ENCODE results near the gene GULP1. TPM values are rescaled to one million over a fixed set of nuclear protein-coding genes. Genes with fewer than 3 reads are reported as not detected.
"Not testable (repeated sequence)": the region's sequence is repeated elsewhere in the genome, so short reads cannot be mapped to it uniquely, and the experiment has no call there.

The GULP1 gene
- total and polyA plus RNA-seq, 10 of the 15 experiments (the other 5 are each of a cell fraction or from before 2014, with no cell fraction given): 0.02 to 1.3 (median 0.15) TPM; not detected in 5

DNA sequence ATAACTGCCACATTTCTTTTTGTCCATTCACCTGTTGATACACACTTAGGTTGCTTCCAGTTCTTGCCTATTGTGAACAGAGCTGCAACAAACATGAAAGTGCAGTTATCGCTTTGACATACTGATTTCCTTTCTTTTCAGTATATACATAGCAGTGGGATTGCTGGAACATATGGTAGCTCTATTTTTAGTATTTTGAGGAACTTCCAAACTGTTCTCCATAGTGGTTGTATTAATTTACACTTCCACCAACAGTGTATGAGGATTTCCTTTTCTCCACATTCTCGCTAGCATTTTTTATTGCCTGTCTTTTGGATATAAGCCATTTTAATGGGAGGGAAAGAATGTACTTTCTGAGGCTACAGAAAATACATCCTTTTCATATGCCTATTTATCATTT, 167.4 kb downstream of the GULP1 start:
- Histone ChIP-seq H3K79me2 (ENCODE audit: control insufficient read depth, insufficient read depth, low read length) (no peaks in the 10 kb centered on the region), H3K27ac (ENCODE audit: control insufficient read depth, insufficient read depth) (no peak overlapping the region), H4K20me1 (ENCODE audit: control insufficient read depth, insufficient read depth) (no peaks in the 10 kb centered on the region), H3K9ac (ENCODE audit: control insufficient read depth, insufficient read depth, low read length) (no peak overlapping the region), H3K36me3 (ENCODE audit: control insufficient read depth in 2 of 2, insufficient read depth in 2 of 2, low read length in 1 of 2) (no peaks in the 10 kb centered on the region), H3K4me1 (ENCODE audit: control insufficient read depth, insufficient read depth, low read length) (no peaks in the 10 kb centered on the region), H3K9me3 (replicated peaks; ENCODE audit: control insufficient read depth, insufficient read depth, low read length) (no peaks in the 10 kb centered on the region; the same call in 2 of the 3 replicates), H3K4me2 (ENCODE audit: control insufficient read depth, insufficient read depth) (no peak overlapping the region), H2AFZ (ENCODE audit: control insufficient read depth, low read depth, low read length) (no peak overlapping the region), H3K4me3 (no peak overlapping the region), H3K27me3 (replicated peaks in 1 of 2; ENCODE audit: control insufficient read depth in 2 of 2, insufficient read depth in 2 of 2, low read length in 1 of 2) (no peaks in the 10 kb centered on the region)
- BruUV-seq (replicated peaks): no TSS peak
- no peak for ATAC-seq
- intact Hi-C loops (cut with micrococcal nuclease; ENCODE audit: unreplicated experiment) (no loop called here), in situ Hi-C loops (cut with MboI) (no loop called here)
- CTCF ChIA-PET: interaction anchor here (1.9 kb wide), 1 partner anchor 9 kb away, joined by 7 read pairs; no protein-coding TSS in a partner anchor
- TF ChIP-seq RAD51 (IDR thresholded peaks at IDR 0.05): no peak
- TF ChIP-seq, protein P1, sequence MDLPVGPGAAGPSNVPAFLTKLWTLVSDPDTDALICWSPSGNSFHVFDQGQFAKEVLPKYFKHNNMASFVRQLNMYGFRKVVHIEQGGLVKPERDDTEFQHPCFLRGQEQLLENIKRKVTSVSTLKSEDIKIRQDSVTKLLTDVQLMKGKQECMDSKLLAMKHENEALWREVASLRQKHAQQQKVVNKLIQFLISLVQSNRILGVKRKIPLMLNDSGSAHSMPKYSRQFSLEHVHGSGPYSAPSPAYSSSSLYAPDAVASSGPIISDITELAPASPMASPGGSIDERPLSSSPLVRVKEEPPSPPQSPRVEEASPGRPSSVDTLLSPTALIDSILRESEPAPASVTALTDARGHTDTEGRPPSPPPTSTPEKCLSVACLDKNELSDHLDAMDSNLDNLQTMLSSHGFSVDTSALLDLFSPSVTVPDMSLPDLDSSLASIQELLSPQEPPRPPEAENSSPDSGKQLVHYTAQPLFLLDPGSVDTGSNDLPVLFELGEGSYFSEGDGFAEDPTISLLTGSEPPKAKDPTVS (IDR thresholded peaks at IDR 0.05; ENCODE audit: low read depth, low read length): no peak
- TF ChIP-seq, protein P2, sequence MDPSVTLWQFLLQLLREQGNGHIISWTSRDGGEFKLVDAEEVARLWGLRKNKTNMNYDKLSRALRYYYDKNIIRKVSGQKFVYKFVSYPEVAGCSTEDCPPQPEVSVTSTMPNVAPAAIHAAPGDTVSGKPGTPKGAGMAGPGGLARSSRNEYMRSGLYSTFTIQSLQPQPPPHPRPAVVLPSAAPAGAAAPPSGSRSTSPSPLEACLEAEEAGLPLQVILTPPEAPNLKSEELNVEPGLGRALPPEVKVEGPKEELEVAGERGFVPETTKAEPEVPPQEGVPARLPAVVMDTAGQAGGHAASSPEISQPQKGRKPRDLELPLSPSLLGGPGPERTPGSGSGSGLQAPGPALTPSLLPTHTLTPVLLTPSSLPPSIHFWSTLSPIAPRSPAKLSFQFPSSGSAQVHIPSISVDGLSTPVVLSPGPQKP (IDR thresholded peaks at IDR 0.05; ENCODE audit: low read depth, low read length): no peak
- TF ChIP-seq CUX1 (IDR thresholded peaks at IDR 0.05; ENCODE audit: insufficient replicate concordance, low read depth, low read length): no peak
- TF ChIP-seq NFIC (IDR thresholded peaks at IDR 0.05; ENCODE audit: low read depth, low read length): no peak
- no peak for DNase-seq (ENCODE audit: low read depth, low spot score)
- 47% methylated on average over 2 of the region's 2 CpGs for WGBS (ENCODE audit: insufficient coverage, insufficient replicate concordance, low lambda C conversion rate, missing lambda C conversion rate)
- RAD21 ChIA-PET (ENCODE audit: unreplicated experiment): no interaction called here
- no peak for FAIRE-seq
- POLR2A ChIA-PET: no interaction called here
- SMC1A ChIA-PET (ENCODE audit: uncharacterized antibody, unreplicated experiment): interaction anchor here (0.6 to 0.9 kb wide), 2 partner anchors 9 to 239 kb away, joined by 3 to 4 read pairs; no protein-coding TSS in a partner anchor

GRCh38 chr2:188466078-188466477, 174.4 kb downstream of the GULP1 start:
- WGBS (ENCODE audit: insufficient coverage, insufficient replicate concordance, low lambda C conversion rate, missing lambda C conversion rate): 8% methylated on average over 3 of the region's 3 CpGs
- BruUV-seq (replicated peaks); H3K79me2 ChIP-seq (ENCODE audit: control insufficient read depth, insufficient read depth, low read length); H3K27me3 ChIP-seq (replicated peaks in 1 of 2; ENCODE audit: control insufficient read depth in 2 of 2, insufficient read depth in 2 of 2, low read length in 1 of 2); H2AFZ ChIP-seq (ENCODE audit: control insufficient read depth, low read depth, low read length); H3K4me1 ChIP-seq (ENCODE audit: control insufficient read depth, insufficient read depth, low read length); H3K9me3 ChIP-seq (replicated peaks; ENCODE audit: control insufficient read depth, insufficient read depth, low read length); ATAC-seq; H3K4me3 ChIP-seq; H3K4me2 ChIP-seq (ENCODE audit: control insufficient read depth, insufficient read depth); in situ Hi-C loops (cut with MboI); intact Hi-C loops (cut with micrococcal nuclease; ENCODE audit: unreplicated experiment); H3K36me3 ChIP-seq (ENCODE audit: control insufficient read depth in 2 of 2, insufficient read depth in 2 of 2, low read length in 1 of 2); H3K9ac ChIP-seq (ENCODE audit: control insufficient read depth, insufficient read depth, low read length); RAD21 ChIA-PET (ENCODE audit: unreplicated experiment); POLR2A ChIA-PET; CTCF ChIA-PET; H4K20me1 ChIP-seq (ENCODE audit: control insufficient read depth, insufficient read depth); H3K27ac ChIP-seq (ENCODE audit: control insufficient read depth, insufficient read depth); FAIRE-seq; DNase-seq (ENCODE audit: low read depth, low spot score): not testable (repeated sequence)
- SMC1A ChIA-PET (ENCODE audit: uncharacterized antibody, unreplicated experiment): interaction anchor here (2.0 kb wide), 1 partner anchor 10 kb away, joined by 5 read pairs; no protein-coding TSS in a partner anchor
